ENCODE results near the gene CEBPE. TPM values are rescaled to one million over a fixed set of nuclear protein-coding genes. Genes with fewer than 3 reads are reported as not detected.
"Not testable (repeated sequence)": the region's sequence is repeated elsewhere in the genome, so short reads cannot be mapped to it uniquely, and the experiment has no call there.

CEBPE gene
- total and polyA plus RNA-seq, 2 donors (not counting 1 experiment from before 2014, with no cell fraction given) = 0.37 to 0.45 TPM

GRCh38 chr14:23110579-23111365 lies 8.3 kb downstream of the CEBPE start:
- intact Hi-C loops (cut with micrococcal nuclease) = no loop called here
- Histone ChIP-seq H3K79me2 (ENCODE audit: control insufficient read depth, insufficient read depth, low read length) (no peaks in the 10 kb centered on the region), H3K4me1 (ENCODE audit: control insufficient read depth in 2 of 2, insufficient read depth in 2 of 2, low read length in 2 of 2) (no peaks in the 10 kb centered on the region), H4K20me1 (ENCODE audit: control insufficient read depth, insufficient read depth, low read length, poor library complexity, severe bottlenecking) (no peaks in the 10 kb centered on the region), H3K27me3 (replicated peaks in 1 of 4; ENCODE audit: control extremely low read depth in 1 of 4, control insufficient read depth in 3 of 4, insufficient read depth in 4 of 4, low read length in 3 of 4) (peaks cover 0 to 30% (median 11%) of the 10 kb centered on the region in 4 experiments), H3K9me3 (ENCODE audit: control extremely low read depth in 1 of 3, control insufficient read depth in 2 of 3, insufficient read depth in 1 of 3, low read length in 2 of 3) (peaks cover 0 to 7% (median 0%) of the 10 kb centered on the region in 3 donors), H3K27ac (ENCODE audit: low read length in 2 of 2) (no peak overlapping the region), H3K36me3 (replicated peaks in 1 of 2; ENCODE audit: control extremely low read depth in 1 of 2, control insufficient read depth in 1 of 2, extremely low read depth in 1 of 2, insufficient read depth in 2 of 2, low read length in 1 of 2) (no peaks in the 10 kb centered on the region), H3K9ac (ENCODE audit: low read length) (no peak overlapping the region), H2AFZ (ENCODE audit: insufficient read depth, low read depth, low read length, poor library complexity, severe bottlenecking) (no peak overlapping the region), H3K4me2 (replicated peaks; ENCODE audit: low read depth, low read length, poor library complexity, severe bottlenecking) (no peak overlapping the region), H3K4me3 (ENCODE audit: control extremely low read depth in 1 of 5, extremely low read depth in 1 of 5, insufficient read depth in 1 of 5, low read depth in 2 of 5, low read length in 4 of 5) (no peak overlapping the region)
- POLR2A ChIA-PET = no interaction called here
- H3K4me1 Mint-ChIP-seq = peaks cover 8% of the 10 kb centered on the region
- no peak overlapping the region for H3K27ac Mint-ChIP-seq
- no peak for TF ChIP-seq EZH2 (IDR thresholded peaks at IDR 0.05; ENCODE audit: borderline replicate concordance, insufficient read depth, low read depth, low read length, poor library complexity, severe bottlenecking)
- TF ChIP-seq, protein P1, sequence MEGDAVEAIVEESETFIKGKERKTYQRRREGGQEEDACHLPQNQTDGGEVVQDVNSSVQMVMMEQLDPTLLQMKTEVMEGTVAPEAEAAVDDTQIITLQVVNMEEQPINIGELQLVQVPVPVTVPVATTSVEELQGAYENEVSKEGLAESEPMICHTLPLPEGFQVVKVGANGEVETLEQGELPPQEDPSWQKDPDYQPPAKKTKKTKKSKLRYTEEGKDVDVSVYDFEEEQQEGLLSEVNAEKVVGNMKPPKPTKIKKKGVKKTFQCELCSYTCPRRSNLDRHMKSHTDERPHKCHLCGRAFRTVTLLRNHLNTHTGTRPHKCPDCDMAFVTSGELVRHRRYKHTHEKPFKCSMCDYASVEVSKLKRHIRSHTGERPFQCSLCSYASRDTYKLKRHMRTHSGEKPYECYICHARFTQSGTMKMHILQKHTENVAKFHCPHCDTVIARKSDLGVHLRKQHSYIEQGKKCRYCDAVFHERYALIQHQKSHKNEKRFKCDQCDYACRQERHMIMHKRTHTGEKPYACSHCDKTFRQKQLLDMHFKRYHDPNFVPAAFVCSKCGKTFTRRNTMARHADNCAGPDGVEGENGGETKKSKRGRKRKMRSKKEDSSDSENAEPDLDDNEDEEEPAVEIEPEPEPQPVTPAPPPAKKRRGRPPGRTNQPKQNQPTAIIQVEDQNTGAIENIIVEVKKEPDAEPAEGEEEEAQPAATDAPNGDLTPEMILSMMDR (IDR thresholded peaks at IDR 0.05) = no peak
- CTCF ChIA-PET = interaction anchor here (2.8 kb wide), 1 partner anchor 10 kb away, joined by 15 read pairs; no protein-coding TSS in a partner anchor
- no peak overlapping the region for H3K4me3 Mint-ChIP-seq
- DNase-seq = no peak
- 72% methylated on average over 3 of the region's 5 CpGs for WGBS (ENCODE audit: insufficient coverage)
- peaks cover 12% of the 10 kb centered on the region for H3K27me3 Mint-ChIP-seq
- no peak for ATAC-seq (ENCODE audit: low read depth)
- H3K9me3 Mint-ChIP-seq (ENCODE audit: insufficient read depth) = no peaks in the 10 kb centered on the region

- WGBS (ENCODE audit: insufficient coverage) = no CpG with 5 or more reads among the region's 1 CpG
- Histone ChIP-seq H4K20me1 (ENCODE audit: control insufficient read depth, insufficient read depth, low read length, poor library complexity, severe bottlenecking) (no peaks in the 10 kb centered on the region), H3K9ac (ENCODE audit: low read length) (no peak overlapping the region), H3K79me2 (ENCODE audit: control insufficient read depth, insufficient read depth, low read length) (no peaks in the 10 kb centered on the region), H3K36me3 (replicated peaks in 1 of 2; ENCODE audit: control extremely low read depth in 1 of 2, control insufficient read depth in 1 of 2, extremely low read depth in 1 of 2, insufficient read depth in 2 of 2, low read length in 1 of 2) (no peaks in the 10 kb centered on the region), H3K4me3 (ENCODE audit: control extremely low read depth in 1 of 5, extremely low read depth in 1 of 5, insufficient read depth in 1 of 5, low read depth in 2 of 5, low read length in 4 of 5) (no peak overlapping the region), H3K27me3 (replicated peaks in 1 of 4; ENCODE audit: control extremely low read depth in 1 of 4, control insufficient read depth in 3 of 4, insufficient read depth in 4 of 4, low read length in 3 of 4) (peaks cover 0 to 26% (median 11%) of the 10 kb centered on the region in 4 experiments), H3K4me1 (ENCODE audit: control insufficient read depth in 2 of 2, insufficient read depth in 2 of 2, low read length in 2 of 2) (no peaks in the 10 kb centered on the region), H3K27ac (ENCODE audit: low read length in 2 of 2) (no peak overlapping the region), H3K9me3 (ENCODE audit: control extremely low read depth in 1 of 3, control insufficient read depth in 2 of 3, insufficient read depth in 1 of 3, low read length in 2 of 3) (peaks cover 0 to 7% (median 0%) of the 10 kb centered on the region in 3 donors), H3K4me2 (replicated peaks; ENCODE audit: low read depth, low read length, poor library complexity, severe bottlenecking) (no peak overlapping the region), H2AFZ (ENCODE audit: insufficient read depth, low read depth, low read length, poor library complexity, severe bottlenecking) (no peak overlapping the region)
- H3K4me3 Mint-ChIP-seq = no peak overlapping the region
- ChIA-PET CTCF (interaction anchor here (1.0 to 2.8 kb wide), 2 partner anchors 10 to 12 kb away, joined by 4 to 15 read pairs; no protein-coding TSS in a partner anchor), POLR2A (no interaction called here)
- TF ChIP-seq EZH2 (IDR thresholded peaks at IDR 0.05; ENCODE audit: borderline replicate concordance, insufficient read depth, low read depth, low read length, poor library complexity, severe bottlenecking) = no peak
- TF ChIP-seq, protein P1 (IDR thresholded peaks at IDR 0.05) = no peak
- H3K27me3 Mint-ChIP-seq = peaks cover 8% of the 10 kb centered on the region
- ATAC-seq (ENCODE audit: low read depth) = no peak
- no peaks in the 10 kb centered on the region for H3K9me3 Mint-ChIP-seq (ENCODE audit: insufficient read depth)
- DNase-seq = no peak
- H3K27ac Mint-ChIP-seq = no peak overlapping the region
- intact Hi-C loops (cut with micrococcal nuclease) = no loop called here
- peaks cover 8% of the 10 kb centered on the region for H3K4me1 Mint-ChIP-seq
These were observed 9.3 kb downstream of the CEBPE start for GRCh38 chr14:23109769-23110168.

GRCh38 chr14:23108169-23108568 lies 10.9 kb downstream of the CEBPE start:
- H3K4me3 ChIP-seq (ENCODE audit: control extremely low read depth in 1 of 5, extremely low read depth in 1 of 5, insufficient read depth in 1 of 5, low read depth in 2 of 5, low read length in 4 of 5); H3K27me3 Mint-ChIP-seq; H3K9me3 Mint-ChIP-seq (ENCODE audit: insufficient read depth); H3K4me2 ChIP-seq (replicated peaks; ENCODE audit: low read depth, low read length, poor library complexity, severe bottlenecking); H2AFZ ChIP-seq (ENCODE audit: insufficient read depth, low read depth, low read length, poor library complexity, severe bottlenecking); intact Hi-C loops (cut with micrococcal nuclease); H3K4me1 ChIP-seq (ENCODE audit: control insufficient read depth in 2 of 2, insufficient read depth in 2 of 2, low read length in 2 of 2); H3K79me2 ChIP-seq (ENCODE audit: control insufficient read depth, insufficient read depth, low read length); H3K4me3 Mint-ChIP-seq; H3K9me3 ChIP-seq (ENCODE audit: control extremely low read depth in 1 of 3, control insufficient read depth in 2 of 3, insufficient read depth in 1 of 3, low read length in 2 of 3); H3K4me1 Mint-ChIP-seq; H4K20me1 ChIP-seq (ENCODE audit: control insufficient read depth, insufficient read depth, low read length, poor library complexity, severe bottlenecking); H3K27ac ChIP-seq (ENCODE audit: low read length in 2 of 2); DNase-seq; H3K27ac Mint-ChIP-seq; ATAC-seq (ENCODE audit: low read depth); H3K9ac ChIP-seq (ENCODE audit: low read length); H3K36me3 ChIP-seq (replicated peaks in 1 of 2; ENCODE audit: control extremely low read depth in 1 of 2, control insufficient read depth in 1 of 2, extremely low read depth in 1 of 2, insufficient read depth in 2 of 2, low read length in 1 of 2): not testable (repeated sequence)
- ChIA-PET POLR2A (interaction anchor here (0.5 kb wide), 1 partner anchor 162 kb away, joined by 3 read pairs; no protein-coding TSS in a partner anchor), CTCF (interaction anchor here (0.9 to 1.1 kb wide), 2 partner anchors 39 to 58 kb away, joined by 3 to 4 read pairs; no protein-coding TSS in a partner anchor)
- peaks cover 0 to 17% (median 11%) of the 10 kb centered on the region in 4 experiments for H3K27me3 ChIP-seq (replicated peaks in 1 of 4; ENCODE audit: control extremely low read depth in 1 of 4, control insufficient read depth in 3 of 4, insufficient read depth in 4 of 4, low read length in 3 of 4)
- WGBS (ENCODE audit: insufficient coverage) = 93% methylated on average over 17 of the region's 24 CpGs

All from B cell (primary cell).